Keratinocyte (primary cell): Measurements from ENCODE around the gene FIP1L1. TPM values are rescaled to one million over a fixed set of nuclear protein-coding genes. Genes with fewer than 3 reads are reported as not detected.

Source experiments
- DNase-seq: peaks from one replicate; pipeline ENCODE4 v3.0.0-alpha.2; 2011; ENCODE audit warnings: low read depth, missing footprints, low spot score
- FAIRE-seq: peaks from 2 replicates; lab custom pipeline; 2011; peaks lifted over from hg19 to GRCh38; lab: Jason Lieb, UNC
- H2AFZ ChIP-seq: 2 replicates; pipeline ENCODE4 v1.6.0; 2012; ENCODE audit warnings: low read length, control low read depth, inconsistent platforms; ENCODE audit not compliant: control insufficient read depth
- H3K27ac ChIP-seq: 2 replicates; pipeline ENCODE4 v1.5.1; 2011; ENCODE audit warnings: low read length; ENCODE audit not compliant: control insufficient read depth, insufficient read depth
- H3K27me3 ChIP-seq: 3 replicates; pipeline ENCODE4 v1.6.0; 2011; ENCODE audit warnings: low read length; ENCODE audit not compliant: control insufficient read depth, insufficient read depth; ENCODE audit errors: extremely low read depth
- H3K36me3 ChIP-seq, 2 experiments: 2 replicates in 1 of 2; 3 replicates in 1 of 2; pipeline ENCODE4 v1.5.1; 2011; ENCODE audit warnings: low read length in 2 of 2, mild to moderate bottlenecking in 1 of 2; ENCODE audit not compliant: control insufficient read depth in 2 of 2, insufficient read depth in 2 of 2; ENCODE audit errors: extremely low read depth in 1 of 2
- H3K4me1 ChIP-seq: 3 replicates; pipeline ENCODE4 v1.5.1; 2011; ENCODE audit warnings: low read length; ENCODE audit not compliant: control insufficient read depth, insufficient read depth; ENCODE audit errors: extremely low read depth
- H3K4me2 ChIP-seq: 3 replicates; pipeline ENCODE4 v1.6.0; 2011; ENCODE audit warnings: low read depth, low read length; ENCODE audit not compliant: control insufficient read depth, insufficient read depth; ENCODE audit errors: extremely low read depth
- H3K4me3 ChIP-seq, 3 experiments: fragments of 200-600 bp in 1 of 3; sonication (generic) in 1 of 3; 2 replicates in 2 of 3; 3 replicates in 1 of 3; pipeline ENCODE4 v1.5.1; 2011 to 2016; ENCODE audit warnings: low read length in 3 of 3, mild to moderate bottlenecking in 3 of 3, control low read depth in 2 of 3, inconsistent platforms in 1 of 3, low read depth in 1 of 3, mixed read lengths in 1 of 3, mixed run types in 1 of 3, moderate library complexity in 1 of 3; ENCODE audit not compliant: control insufficient read depth in 2 of 3, insufficient read depth in 2 of 3; ENCODE audit errors: extremely low read depth in 1 of 3
- H3K79me2 ChIP-seq: 2 replicates; pipeline ENCODE4 v1.6.0; 2012; ENCODE audit warnings: low read length; ENCODE audit not compliant: control insufficient read depth, insufficient read depth
- H3K9ac ChIP-seq: 3 replicates; pipeline ENCODE4 v1.6.0; 2011; ENCODE audit warnings: low read length; ENCODE audit not compliant: control insufficient read depth, insufficient read depth; ENCODE audit errors: extremely low read depth
- H3K9me1 ChIP-seq: 3 replicates; pipeline ENCODE4 v1.6.0; 2011; ENCODE audit warnings: low read length; ENCODE audit not compliant: control insufficient read depth, insufficient read depth; ENCODE audit errors: extremely low read depth
- H3K9me3 ChIP-seq: 2 replicates; pipeline ENCODE4 v1.5.1; 2012; ENCODE audit warnings: low read depth, low read length; ENCODE audit not compliant: control insufficient read depth
- H4K20me1 ChIP-seq: 3 replicates; pipeline ENCODE4 v1.6.0; 2011; ENCODE audit warnings: low read length; ENCODE audit not compliant: control insufficient read depth, insufficient read depth; ENCODE audit errors: extremely low read depth
- EZH2 ChIP-seq: IDR thresholded peaks from one replicate; pipeline ENCODE4 v1.6.1; 2012; ENCODE audit warnings: inconsistent platforms, mild to moderate bottlenecking, low read length, moderate library complexity
- dilution Hi-C: fragments of 300-500 bp; cut with MboI; formaldehyde crosslinking; loops from one replicate; pipeline ENCODE4 v1.7.0; 2020; ENCODE audit warnings: low sequenced_read_pairs; ENCODE audit not compliant: extremely low pct_ligation_motif_present
- polyA plus RNA-seq, 5 experiments: library from polyadenylated mRNA; depleted of rRNA in 3 of 5; stranded (reverse) in 3 of 5; stranded (forward) in 1 of 5; unstranded in 1 of 5; fragments of >200 nt; gene quantifications; 1 replicate in 1 of 5; 2 replicates in 3 of 5; 3 replicates in 1 of 5; pipeline versions ENCODE4 v1.2.1 to v1.2.3, GENCODE V29; 2011 to 2012; ENCODE audit warnings: missing spikeins in 2 of 5, low read depth in 1 of 5, low replicate concordance in 1 of 5
- TF ChIP-seq, protein P1 (sequence below), 3 experiments: IDR thresholded peaks in 1 of 3; conservative IDR thresholded peaks in 1 of 3; optimal IDR thresholded peaks in 1 of 3; 2 replicates in 2 of 3; 3 replicates in 1 of 3; pipeline versions ENCODE3 to v1.5.1; 2011; ENCODE audit warnings: low read length in 3 of 3, mild to moderate bottlenecking in 3 of 3, moderate library complexity in 2 of 3, control low read depth in 1 of 3, inconsistent platforms in 1 of 3; ENCODE audit not compliant: insufficient read depth in 2 of 3; ENCODE audit errors: extremely low read depth in 1 of 3

FIP1L1 gene
- polyA plus RNA-seq, 1 donor (not counting 4 experiments of a cell fraction or from before 2014, with no cell fraction given) = 36.7 TPM

GRCh38 chr4:53354012-53354722 is 23.3 kb upstream of the FIP1L1 start:
- no peak for FAIRE-seq
- no peaks in the 10 kb centered on the region for H3K9me3 ChIP-seq

GRCh38 chr4:53355930-53356521 is 21.4 kb upstream of the FIP1L1 start:
- no peaks in the 10 kb centered on the region for H3K27me3 ChIP-seq
- no peak for TF ChIP-seq EZH2
- TF ChIP-seq, protein P1, sequence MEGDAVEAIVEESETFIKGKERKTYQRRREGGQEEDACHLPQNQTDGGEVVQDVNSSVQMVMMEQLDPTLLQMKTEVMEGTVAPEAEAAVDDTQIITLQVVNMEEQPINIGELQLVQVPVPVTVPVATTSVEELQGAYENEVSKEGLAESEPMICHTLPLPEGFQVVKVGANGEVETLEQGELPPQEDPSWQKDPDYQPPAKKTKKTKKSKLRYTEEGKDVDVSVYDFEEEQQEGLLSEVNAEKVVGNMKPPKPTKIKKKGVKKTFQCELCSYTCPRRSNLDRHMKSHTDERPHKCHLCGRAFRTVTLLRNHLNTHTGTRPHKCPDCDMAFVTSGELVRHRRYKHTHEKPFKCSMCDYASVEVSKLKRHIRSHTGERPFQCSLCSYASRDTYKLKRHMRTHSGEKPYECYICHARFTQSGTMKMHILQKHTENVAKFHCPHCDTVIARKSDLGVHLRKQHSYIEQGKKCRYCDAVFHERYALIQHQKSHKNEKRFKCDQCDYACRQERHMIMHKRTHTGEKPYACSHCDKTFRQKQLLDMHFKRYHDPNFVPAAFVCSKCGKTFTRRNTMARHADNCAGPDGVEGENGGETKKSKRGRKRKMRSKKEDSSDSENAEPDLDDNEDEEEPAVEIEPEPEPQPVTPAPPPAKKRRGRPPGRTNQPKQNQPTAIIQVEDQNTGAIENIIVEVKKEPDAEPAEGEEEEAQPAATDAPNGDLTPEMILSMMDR (optimal IDR thresholded peaks at IDR 0.05 in 1 of 3, IDR thresholded peaks at IDR 0.05 in 1 of 3, conservative IDR thresholded peaks at IDR 0.05 in 1 of 3; ENCODE audit: extremely low read depth in 1 of 3, insufficient read depth in 2 of 3, low read length in 3 of 3) = no peak
- no peaks in the 10 kb centered on the region for H4K20me1 ChIP-seq
- no peak overlapping the region for H2AFZ ChIP-seq
- H3K4me2 ChIP-seq = no peak overlapping the region
- H3K9ac ChIP-seq = no peak overlapping the region
- DNase-seq = no peak
- no peak overlapping the region for H3K27ac ChIP-seq
- dilution Hi-C loops = no loop called here
- no peak for FAIRE-seq
- H3K4me1 ChIP-seq = no peaks in the 10 kb centered on the region
- peaks cover 0 to 5% of the 10 kb centered on the region in 2 experiments for H3K36me3 ChIP-seq
- no peaks in the 10 kb centered on the region for H3K9me1 ChIP-seq
- H3K4me3 ChIP-seq = no peak overlapping the region
- H3K79me2 ChIP-seq = peaks cover 13% of the 10 kb centered on the region
- no peaks in the 10 kb centered on the region for H3K9me3 ChIP-seq

More at GRCh38 chr4:53354012-53354722, 23.3 kb upstream of the FIP1L1 start:
- H3K27ac ChIP-seq = no peak overlapping the region
- dilution Hi-C loops = no loop called here
- DNase-seq = no peak
- H3K4me2 ChIP-seq = no peak overlapping the region
- no peaks in the 10 kb centered on the region for H3K9me1 ChIP-seq
- no peaks in the 10 kb centered on the region for H3K4me1 ChIP-seq
- no peaks in the 10 kb centered on the region for H4K20me1 ChIP-seq
- no peaks in the 10 kb centered on the region for H3K79me2 ChIP-seq
- H3K36me3 ChIP-seq = peaks cover 0 to 5% of the 10 kb centered on the region in 2 experiments
- no peak overlapping the region for H3K4me3 ChIP-seq
- H3K9ac ChIP-seq = no peak overlapping the region
- H3K27me3 ChIP-seq = no peaks in the 10 kb centered on the region
- no peak for TF ChIP-seq EZH2
- TF ChIP-seq, protein P1 (optimal IDR thresholded peaks at IDR 0.05 in 1 of 3, IDR thresholded peaks at IDR 0.05 in 1 of 3, conservative IDR thresholded peaks at IDR 0.05 in 1 of 3; ENCODE audit: extremely low read depth in 1 of 3, insufficient read depth in 2 of 3, low read length in 3 of 3) = no peak
- no peak overlapping the region for H2AFZ ChIP-seq
